HG02884 (cell line): Measurements from ENCODE around the gene ABCA5.

Experiments used
- ATAC-seq: cut with Tn5 transposase; IDR thresholded peaks from one replicate; pipeline ENCODE4 v1.9.1; 2021; ENCODE audit warnings: mild to moderate bottlenecking, moderate library complexity; ENCODE audit not compliant: unreplicated experiment

Gene ABCA5

GRCh38 chr17:69269131-69269998 lies 57.6 kb downstream of the ABCA5 start:
- ATAC-seq = no peak

- no peak for ATAC-seq
These were observed 58.4 kb downstream of the ABCA5 start for GRCh38 chr17:69268543-69269014.

GRCh38 chr17:69267219-69267618 lies 59.7 kb downstream of the ABCA5 start:
- no peak for ATAC-seq

- ATAC-seq = no peak
These were observed 61.1 kb downstream of the ABCA5 start for GRCh38 chr17:69265873-69266272.

- no peak for ATAC-seq
These were observed 72.7 kb downstream of the ABCA5 start for GRCh38 chr17:69254187-69254586.

GRCh38 chr17:69250641-69251040 lies 76.3 kb downstream of the ABCA5 start:
- ATAC-seq = no peak

- no peak for ATAC-seq
These were observed 80.1 kb downstream of the ABCA5 start for GRCh38 chr17:69246726-69247375.

- no peak for ATAC-seq
These were observed 80.7 kb downstream of the ABCA5 start for GRCh38 chr17:69246202-69246601.

GRCh38 chr17:69245617-69246016 lies 81.3 kb downstream of the ABCA5 start:
- ATAC-seq = no peak

GRCh38 chr17:69239611-69240600 lies 87.0 kb downstream of the ABCA5 start:
- ATAC-seq = no peak

- no peak for ATAC-seq
These were observed 90.0 kb downstream of the ABCA5 start for GRCh38 chr17:69236946-69237345.

- no peak for ATAC-seq
These were observed 90.5 kb downstream of the ABCA5 start for GRCh38 chr17:69236464-69236863.

GRCh38 chr17:69235338-69236058 lies 91.4 kb downstream of the ABCA5 start:
- peak; percentile 84 for ATAC-seq

- no peak for ATAC-seq
These were observed 94.3 kb downstream of the ABCA5 start for GRCh38 chr17:69232650-69233049.

- ATAC-seq = no peak
These were observed 95.4 kb downstream of the ABCA5 start for GRCh38 chr17:69231521-69231920.

GRCh38 chr17:69230939-69231338 lies 96.0 kb downstream of the ABCA5 start:
- no peak for ATAC-seq

GRCh38 chr17:69228576-69228975 lies 98.4 kb downstream of the ABCA5 start, which contains the start of gene ABCA10:
ABCA10 (minus strand) TSS chr17:69228824; CDS start chr17:69225358, 3,466 bp downstream.
- no peak for ATAC-seq

- ATAC-seq = no peak
These were observed 98.9 kb downstream of the ABCA5 start for GRCh38 chr17:69228018-69228417.

- ATAC-seq = no peak
These were observed 99.4 kb downstream of the ABCA5 start for GRCh38 chr17:69227541-69227940.

GRCh38 chr17:69223809-69224208 lies 103.1 kb downstream of the ABCA5 start:
- peak; percentile 97 for ATAC-seq
